ENCODE measurements around the gene CALCB. TPM values are rescaled to one million over a fixed set of nuclear protein-coding genes. Genes with fewer than 3 reads are reported as not detected.

Gene CALCB
- total and polyA plus RNA-seq, 4 donors, result 0.02 to 1.2 (median 0.39) TPM

DNA sequence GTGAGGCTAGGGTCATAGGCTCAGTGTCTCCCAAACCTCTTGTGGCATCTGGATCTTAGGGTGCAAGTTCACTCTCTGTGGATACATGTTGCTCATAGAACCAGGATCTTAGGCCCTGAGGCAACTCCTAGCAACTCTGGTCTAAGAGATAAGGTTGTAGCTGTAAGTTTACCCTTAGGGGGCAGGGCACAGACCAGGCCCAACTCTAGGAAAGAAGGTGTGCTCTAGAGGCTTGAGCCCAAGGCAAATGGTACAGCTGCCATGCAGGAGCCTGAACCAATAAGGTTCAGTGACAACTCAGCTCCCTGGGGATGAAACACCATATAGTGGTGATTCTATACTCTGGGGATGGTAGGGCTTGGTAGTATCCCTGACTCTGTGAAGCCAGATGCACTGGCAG is 17.8 kb downstream of the CALCB start:
- Histone ChIP-seq H3K27ac (ENCODE audit: low read depth in 1 of 2, low read length in 2 of 2) (no peak overlapping the region), H3K27me3 (ENCODE audit: control insufficient read depth in 4 of 4, insufficient read depth in 4 of 4, low read length in 3 of 4) (no peaks in the 10 kb centered on the region), H3K9me3 (ENCODE audit: control insufficient read depth in 4 of 4, low read length in 3 of 4) (no peaks in the 10 kb centered on the region), H3K9ac (ENCODE audit: low read depth in 1 of 2, low read length in 2 of 2) (no peak overlapping the region), H3K4me3 (ENCODE audit: low read depth in 1 of 3, low read length in 3 of 3) (no peak overlapping the region), H3K36me3 (ENCODE audit: control insufficient read depth in 4 of 4, insufficient read depth in 3 of 4, low read depth in 1 of 4, low read length in 3 of 4) (no peaks in the 10 kb centered on the region), H3K4me1 (ENCODE audit: control insufficient read depth in 4 of 4, insufficient read depth in 4 of 4, low read length in 3 of 4) (no peaks in the 10 kb centered on the region)
- TF ChIP-seq JUND (IDR thresholded peaks at IDR 0.05), result no peak
- no peak for TF ChIP-seq NR2F2 (IDR thresholded peaks at IDR 0.05)
- TF ChIP-seq RAD21 (IDR thresholded peaks at IDR 0.05), result no peak
- no peak for TF ChIP-seq TAF1 (conservative IDR thresholded peaks at IDR 0.05)
- TF ChIP-seq HNF4A (conservative IDR thresholded peaks at IDR 0.05), result no peak
- TF ChIP-seq SP1 (IDR thresholded peaks at IDR 0.05), result no peak
- TF ChIP-seq EGR1 (IDR thresholded peaks at IDR 0.05; ENCODE audit: low read depth in 2 of 2), result no peak
- no peak for TF ChIP-seq FOXA1 (IDR thresholded peaks at IDR 0.05)
- no peak for TF ChIP-seq ZBTB33 (IDR thresholded peaks at IDR 0.05)
- no peak for TF ChIP-seq CTCF (IDR thresholded peaks at IDR 0.05; ENCODE audit: low read depth, low read length, missing input control)
- no peak for TF ChIP-seq YY1 (IDR thresholded peaks at IDR 0.05)
- TF ChIP-seq MAX (IDR thresholded peaks at IDR 0.05), result no peak
- TF ChIP-seq FOXA2 (IDR thresholded peaks at IDR 0.05), result no peak
- TF ChIP-seq, protein P1, sequence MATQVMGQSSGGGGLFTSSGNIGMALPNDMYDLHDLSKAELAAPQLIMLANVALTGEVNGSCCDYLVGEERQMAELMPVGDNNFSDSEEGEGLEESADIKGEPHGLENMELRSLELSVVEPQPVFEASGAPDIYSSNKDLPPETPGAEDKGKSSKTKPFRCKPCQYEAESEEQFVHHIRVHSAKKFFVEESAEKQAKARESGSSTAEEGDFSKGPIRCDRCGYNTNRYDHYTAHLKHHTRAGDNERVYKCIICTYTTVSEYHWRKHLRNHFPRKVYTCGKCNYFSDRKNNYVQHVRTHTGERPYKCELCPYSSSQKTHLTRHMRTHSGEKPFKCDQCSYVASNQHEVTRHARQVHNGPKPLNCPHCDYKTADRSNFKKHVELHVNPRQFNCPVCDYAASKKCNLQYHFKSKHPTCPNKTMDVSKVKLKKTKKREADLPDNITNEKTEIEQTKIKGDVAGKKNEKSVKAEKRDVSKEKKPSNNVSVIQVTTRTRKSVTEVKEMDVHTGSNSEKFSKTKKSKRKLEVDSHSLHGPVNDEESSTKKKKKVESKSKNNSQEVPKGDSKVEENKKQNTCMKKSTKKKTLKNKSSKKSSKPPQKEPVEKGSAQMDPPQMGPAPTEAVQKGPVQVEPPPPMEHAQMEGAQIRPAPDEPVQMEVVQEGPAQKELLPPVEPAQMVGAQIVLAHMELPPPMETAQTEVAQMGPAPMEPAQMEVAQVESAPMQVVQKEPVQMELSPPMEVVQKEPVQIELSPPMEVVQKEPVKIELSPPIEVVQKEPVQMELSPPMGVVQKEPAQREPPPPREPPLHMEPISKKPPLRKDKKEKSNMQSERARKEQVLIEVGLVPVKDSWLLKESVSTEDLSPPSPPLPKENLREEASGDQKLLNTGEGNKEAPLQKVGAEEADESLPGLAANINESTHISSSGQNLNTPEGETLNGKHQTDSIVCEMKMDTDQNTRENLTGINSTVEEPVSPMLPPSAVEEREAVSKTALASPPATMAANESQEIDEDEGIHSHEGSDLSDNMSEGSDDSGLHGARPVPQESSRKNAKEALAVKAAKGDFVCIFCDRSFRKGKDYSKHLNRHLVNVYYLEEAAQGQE (IDR thresholded peaks at IDR 0.05), result no peak
- TF ChIP-seq RXRA (IDR thresholded peaks at IDR 0.05), result no peak
- TF ChIP-seq HNF4G (IDR thresholded peaks at IDR 0.05), result no peak
- no peak for TF ChIP-seq GABPA (IDR thresholded peaks at IDR 0.05 in 1 of 2, conservative IDR thresholded peaks at IDR 0.05 in 1 of 2)
- DNase-seq (ENCODE audit: low spot score), result no peak

- DNase-seq (ENCODE audit: low spot score), result no peak
- Histone ChIP-seq H3K9ac (ENCODE audit: low read depth in 1 of 2, low read length in 2 of 2) (no peak overlapping the region), H3K4me3 (ENCODE audit: low read depth in 1 of 3, low read length in 3 of 3) (no peak overlapping the region), H3K9me3 (ENCODE audit: control insufficient read depth in 4 of 4, low read length in 3 of 4) (no peaks in the 10 kb centered on the region), H3K36me3 (ENCODE audit: control insufficient read depth in 4 of 4, insufficient read depth in 3 of 4, low read depth in 1 of 4, low read length in 3 of 4) (no peaks in the 10 kb centered on the region), H3K27me3 (ENCODE audit: control insufficient read depth in 4 of 4, insufficient read depth in 4 of 4, low read length in 3 of 4) (no peaks in the 10 kb centered on the region), H3K4me1 (ENCODE audit: control insufficient read depth in 4 of 4, insufficient read depth in 4 of 4, low read length in 3 of 4) (no peaks in the 10 kb centered on the region), H3K27ac (ENCODE audit: low read depth in 1 of 2, low read length in 2 of 2) (no peak overlapping the region)
- no peak for TF ChIP-seq HNF4G (IDR thresholded peaks at IDR 0.05)
- no peak for TF ChIP-seq CTCF (IDR thresholded peaks at IDR 0.05; ENCODE audit: low read depth, low read length, missing input control)
- no peak for TF ChIP-seq ZBTB33 (IDR thresholded peaks at IDR 0.05)
- no peak for TF ChIP-seq JUND (IDR thresholded peaks at IDR 0.05)
- no peak for TF ChIP-seq HNF4A (conservative IDR thresholded peaks at IDR 0.05)
- no peak for TF ChIP-seq SP1 (IDR thresholded peaks at IDR 0.05)
- no peak for TF ChIP-seq YY1 (IDR thresholded peaks at IDR 0.05)
- no peak for TF ChIP-seq EGR1 (IDR thresholded peaks at IDR 0.05; ENCODE audit: low read depth in 2 of 2)
- TF ChIP-seq, protein P2, sequence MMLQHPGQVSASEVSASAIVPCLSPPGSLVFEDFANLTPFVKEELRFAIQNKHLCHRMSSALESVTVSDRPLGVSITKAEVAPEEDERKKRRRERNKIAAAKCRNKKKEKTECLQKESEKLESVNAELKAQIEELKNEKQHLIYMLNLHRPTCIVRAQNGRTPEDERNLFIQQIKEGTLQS (IDR thresholded peaks at IDR 0.05), result no peak
- no peak for TF ChIP-seq RAD21 (IDR thresholded peaks at IDR 0.05)
- TF ChIP-seq RXRA (IDR thresholded peaks at IDR 0.05), result no peak
- no peak for TF ChIP-seq GABPA (IDR thresholded peaks at IDR 0.05 in 1 of 2, conservative IDR thresholded peaks at IDR 0.05 in 1 of 2)
- WGBS, result 95% methylated on average over 1 of the region's 1 CpG
Measured at GRCh38 chr11:15091625-15092024, 18.2 kb downstream of the CALCB start.

All from liver (tissue), 9 donors.